Neural cell (in vitro differentiated cells): ENCODE measurements around the gene SCNN1A. TPM values are rescaled to one million over a fixed set of nuclear protein-coding genes. Genes with fewer than 3 reads are reported as not detected.

Source experiments
- H2AFZ ChIP-seq: fragments of 200-600, 300-800 bp; sonication (generic), shearing (Covaris generic); 2 replicates; pipeline ENCODE4 v1.6.0; 2014; ENCODE audit warnings: low read depth, mild to moderate bottlenecking, antibody characterized with exemption, low read length, moderate library complexity
- H3F3A ChIP-seq: fragments of 200-600 bp; shearing (Covaris generic); 2 replicates; pipeline ENCODE4 v1.6.1; 2016; ENCODE audit warnings: mild to moderate bottlenecking, moderate library complexity, mixed read lengths, antibody characterized with exemption, low read length; ENCODE audit not compliant: insufficient read depth, poor library complexity, severe bottlenecking
- H3K27ac ChIP-seq: fragments of 200-600, 300-800 bp; sonication (generic), shearing (Covaris generic); 2 replicates; pipeline ENCODE4 v1.5.1; 2014; ENCODE audit warnings: mild to moderate bottlenecking, low read length, moderate library complexity
- H3K27me3 ChIP-seq: fragments of 300-800, 200-600 bp; sonication (generic), shearing (Covaris generic); 2 replicates; pipeline ENCODE4 v1.6.0; 2014; ENCODE audit warnings: mild to moderate bottlenecking, low read depth, low read length, moderate library complexity; ENCODE audit not compliant: insufficient read depth
- H3K36me3 ChIP-seq: fragments of 300-800, 200-600 bp; sonication (generic), shearing (Covaris generic); 2 replicates; pipeline ENCODE4 v1.5.1; 2014; ENCODE audit warnings: mild to moderate bottlenecking, antibody characterized with exemption, low read length, moderate library complexity; ENCODE audit not compliant: insufficient read depth
- H3K4me2 ChIP-seq: fragments of 300-800, 200-600 bp; sonication (generic), shearing (Covaris generic); 2 replicates; pipeline ENCODE4 v1.6.0; 2014; ENCODE audit warnings: mild to moderate bottlenecking, low read length
- H3K4me3 ChIP-seq: fragments of 300-800, 200-600 bp; sonication (generic), shearing (Covaris generic); 2 replicates; pipeline ENCODE4 v1.5.1; 2014; ENCODE audit warnings: mild to moderate bottlenecking, low read length, moderate library complexity
- H3K79me2 ChIP-seq: fragments of 200-600 bp; shearing (Covaris generic); replicated peaks from 2 replicates; pipeline ENCODE4 v1.6.0; 2014; ENCODE audit warnings: mild to moderate bottlenecking, low read length, moderate library complexity; ENCODE audit not compliant: insufficient read depth
- H3K9ac ChIP-seq: fragments of 300-800, 200-600 bp; sonication (generic), shearing (Covaris generic); 2 replicates; pipeline ENCODE4 v1.6.1; 2016; ENCODE audit warnings: mild to moderate bottlenecking, low read length, mixed read lengths
- H3K9me2 ChIP-seq: fragments of 200-600 bp; shearing (Covaris generic); 2 replicates; pipeline ENCODE4 v1.6.1; 2016; ENCODE audit warnings: mild to moderate bottlenecking, low read length, mixed read lengths; ENCODE audit not compliant: insufficient read depth
- H3K9me3 ChIP-seq: fragments of 200-600, 300-800 bp; sonication (generic), shearing (Covaris generic); 2 replicates; pipeline ENCODE4 v1.6.1; 2016; ENCODE audit warnings: mild to moderate bottlenecking, mixed run types, low read length, moderate library complexity, mixed read lengths
- H4K20me1 ChIP-seq: fragments of 200-600 bp; shearing (Covaris generic); 2 replicates; pipeline ENCODE4 v1.6.1; 2016; ENCODE audit warnings: mild to moderate bottlenecking, mixed run types; ENCODE audit not compliant: insufficient read depth
- EP300 ChIP-seq: fragments of 450-650 bp; conservative IDR thresholded peaks from 2 replicates; pipeline ENCODE4 v1.6.1; 2014; ENCODE audit warnings: antibody characterized with exemption, mild to moderate bottlenecking, moderate library complexity; ENCODE audit not compliant: poor library complexity, severe bottlenecking
- EZH2 ChIP-seq: fragments of 200-600, 300-800 bp; shearing (Covaris generic), sonication (generic); IDR thresholded peaks from 2 replicates; pipeline ENCODE4 v1.6.1; 2014; ENCODE audit warnings: antibody characterized with exemption, low read length, borderline replicate concordance, mild to moderate bottlenecking; ENCODE audit not compliant: insufficient read depth, poor library complexity, severe bottlenecking
- MXI1 ChIP-seq: fragments of 450-650 bp; conservative IDR thresholded peaks from 2 replicates; pipeline ENCODE4 v1.6.1; 2014; ENCODE audit warnings: antibody characterized with exemption, mild to moderate bottlenecking; ENCODE audit not compliant: poor library complexity, severe bottlenecking
- POLR2AphosphoS5 ChIP-seq: IDR thresholded peaks from 2 replicates; pipeline ENCODE4 v1.6.1; 2012
- RAD21 ChIP-seq: fragments of 450-650 bp; conservative IDR thresholded peaks from 2 replicates; pipeline ENCODE4 v1.6.1; 2014; ENCODE audit warnings: antibody characterized with exemption, mild to moderate bottlenecking, moderate library complexity
- REST ChIP-seq: IDR thresholded peaks from 2 replicates; pipeline ENCODE4 v1.6.1; 2012; ENCODE audit warnings: borderline replicate concordance
- SMC3 ChIP-seq: fragments of 450-650 bp; conservative IDR thresholded peaks from 2 replicates; pipeline ENCODE4 v1.6.1; 2014; ENCODE audit warnings: antibody characterized with exemption, mild to moderate bottlenecking, moderate library complexity; ENCODE audit not compliant: poor library complexity
- polyA plus RNA-seq: library from polyadenylated mRNA; depleted of rRNA; stranded (reverse); fragments of >200 nt; gene quantifications from 2 replicates; pipeline ENCODE4 v1.2.3, GENCODE V29; 2014
- TF ChIP-seq, protein P1 (sequence below): fragments of 450-650 bp; IDR thresholded peaks from 2 replicates; pipeline ENCODE4 v1.5.1; 2014; ENCODE audit warnings: antibody characterized with exemption, mild to moderate bottlenecking, moderate library complexity; ENCODE audit not compliant: poor library complexity, severe bottlenecking

SCNN1A gene
- polyA plus RNA-seq, 1 donor from 2014 or later, result not detected

DNA sequence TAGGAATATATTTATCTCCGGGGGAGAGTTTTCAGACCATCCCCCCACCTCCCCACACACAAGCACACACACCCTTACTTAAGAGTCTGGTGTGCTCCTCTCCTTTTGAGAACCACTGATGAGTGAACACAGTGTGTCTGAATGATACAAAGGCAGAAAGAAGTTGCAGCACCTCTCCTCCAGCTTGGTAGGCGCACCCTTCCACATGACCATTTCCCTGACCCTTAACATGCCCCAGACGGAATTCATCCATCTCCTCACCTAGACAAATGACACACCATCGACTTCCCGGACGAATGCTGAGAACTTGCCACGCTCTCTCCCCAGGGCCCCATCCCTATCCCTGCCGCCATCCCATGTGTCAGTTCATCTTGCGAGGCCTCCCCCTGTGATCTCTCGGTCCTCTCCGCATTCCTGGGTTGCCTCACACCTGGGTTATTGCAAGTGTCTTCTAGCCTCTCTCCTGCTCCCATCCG lies 37.4 kb downstream of the SCNN1A start:
- H3K9ac ChIP-seq, result no peak overlapping the region
- H3K9me3 ChIP-seq, result no peaks in the 10 kb centered on the region

DNA sequence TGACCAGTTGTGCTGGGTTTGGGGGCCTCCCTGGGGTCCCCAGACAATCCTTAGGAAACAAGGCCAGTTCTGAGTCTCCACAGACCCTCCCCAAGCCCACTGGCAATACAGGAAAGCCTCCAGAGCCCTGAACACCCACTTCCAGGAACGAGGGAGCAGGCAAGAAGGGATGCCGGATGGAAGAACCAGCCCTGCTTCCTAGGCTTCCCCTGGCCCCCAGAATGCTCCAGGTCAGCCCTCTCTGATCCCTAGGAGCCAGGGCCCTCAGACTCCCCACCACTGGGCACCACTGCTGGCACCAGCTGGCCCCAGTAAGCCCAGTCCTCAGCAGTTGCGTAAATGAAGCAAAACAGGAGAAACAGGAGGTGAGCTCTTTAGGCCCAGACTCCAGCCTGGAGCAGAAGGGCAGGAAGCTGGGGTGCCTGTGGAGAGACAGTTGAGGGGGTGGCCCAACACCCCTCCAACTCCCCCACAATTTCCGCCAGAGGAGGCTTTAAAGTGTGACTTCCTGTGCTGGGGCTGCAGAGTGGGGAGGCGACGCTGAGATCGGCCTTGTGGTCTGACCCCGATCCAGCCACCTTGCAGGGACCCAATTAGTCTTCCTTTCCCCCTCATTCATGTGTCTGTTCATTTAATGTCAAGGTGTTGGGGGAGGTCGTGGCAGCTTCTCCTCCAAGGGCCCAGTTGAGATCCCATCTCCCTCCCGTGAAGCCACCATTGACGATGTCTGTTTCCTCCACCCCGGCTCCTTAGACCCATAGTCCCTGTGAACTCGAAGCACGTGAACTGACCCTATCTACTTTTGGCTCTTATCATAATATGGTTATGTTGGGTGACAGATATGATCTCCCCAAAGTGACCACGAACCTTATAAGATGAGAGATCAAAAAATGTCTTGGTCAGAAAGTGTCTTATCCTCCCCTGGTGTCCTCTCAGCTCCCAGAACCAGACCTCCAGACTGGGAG lies 38.2 kb downstream of the SCNN1A start:
- Histone ChIP-seq H3K36me3 (no peaks in the 10 kb centered on the region), H3K79me2 (no peaks in the 10 kb centered on the region), H3K9me2 (no peaks in the 10 kb centered on the region), H4K20me1 (no peaks in the 10 kb centered on the region), H3K9me3 (no peaks in the 10 kb centered on the region), H3K4me2 (no peak overlapping the region), H2AFZ (no peak overlapping the region), H3K27me3 (no peaks in the 10 kb centered on the region), H3K4me3 (no peak overlapping the region), H3K9ac (no peak overlapping the region), H3F3A (no peaks in the 10 kb centered on the region), H3K27ac (no peak overlapping the region)
- no peak for TF ChIP-seq SMC3
- no peak for TF ChIP-seq REST
- no peak for TF ChIP-seq POLR2AphosphoS5
- TF ChIP-seq EZH2, result no peak
- TF ChIP-seq RAD21, result no peak
- TF ChIP-seq, protein P1, sequence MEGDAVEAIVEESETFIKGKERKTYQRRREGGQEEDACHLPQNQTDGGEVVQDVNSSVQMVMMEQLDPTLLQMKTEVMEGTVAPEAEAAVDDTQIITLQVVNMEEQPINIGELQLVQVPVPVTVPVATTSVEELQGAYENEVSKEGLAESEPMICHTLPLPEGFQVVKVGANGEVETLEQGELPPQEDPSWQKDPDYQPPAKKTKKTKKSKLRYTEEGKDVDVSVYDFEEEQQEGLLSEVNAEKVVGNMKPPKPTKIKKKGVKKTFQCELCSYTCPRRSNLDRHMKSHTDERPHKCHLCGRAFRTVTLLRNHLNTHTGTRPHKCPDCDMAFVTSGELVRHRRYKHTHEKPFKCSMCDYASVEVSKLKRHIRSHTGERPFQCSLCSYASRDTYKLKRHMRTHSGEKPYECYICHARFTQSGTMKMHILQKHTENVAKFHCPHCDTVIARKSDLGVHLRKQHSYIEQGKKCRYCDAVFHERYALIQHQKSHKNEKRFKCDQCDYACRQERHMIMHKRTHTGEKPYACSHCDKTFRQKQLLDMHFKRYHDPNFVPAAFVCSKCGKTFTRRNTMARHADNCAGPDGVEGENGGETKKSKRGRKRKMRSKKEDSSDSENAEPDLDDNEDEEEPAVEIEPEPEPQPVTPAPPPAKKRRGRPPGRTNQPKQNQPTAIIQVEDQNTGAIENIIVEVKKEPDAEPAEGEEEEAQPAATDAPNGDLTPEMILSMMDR, result no peak
- no peak for TF ChIP-seq MXI1

More for the DNA sequence above, 37.4 kb downstream of the SCNN1A start:
- no peak overlapping the region for H3K4me3 ChIP-seq
- H3K36me3 ChIP-seq, result no peaks in the 10 kb centered on the region
- no peak overlapping the region for H3K27ac ChIP-seq
- TF ChIP-seq EP300 (no peak), POLR2AphosphoS5 (no peak), EZH2 (no peak), MXI1 (no peak)
- no peak overlapping the region for H3K4me2 ChIP-seq
- H3K27me3 ChIP-seq, result no peaks in the 10 kb centered on the region
- no peaks in the 10 kb centered on the region for H3K9me2 ChIP-seq
- no peak overlapping the region for H2AFZ ChIP-seq
- H4K20me1 ChIP-seq, result no peaks in the 10 kb centered on the region
- H3K79me2 ChIP-seq, result no peaks in the 10 kb centered on the region
- H3F3A ChIP-seq, result no peaks in the 10 kb centered on the region
